ENCODE results near the gene RHD.
"Not testable (repeated sequence)": the region's sequence is repeated elsewhere in the genome, so short reads cannot be mapped to it uniquely, and the experiment has no call there.

GRCh38 chr1:25362634-25363559 lies 90.6 kb downstream of the RHD start:
- not testable (repeated sequence) for TF ChIP-seq CTCF (conservative IDR thresholded peaks at IDR 0.05; ENCODE audit: low read depth, low read length); MAZ (IDR thresholded peaks at IDR 0.05; ENCODE audit: borderline replicate concordance, low read depth, low read length); CEBPB (IDR thresholded peaks at IDR 0.05; ENCODE audit: low read depth, low read length); MAFK (IDR thresholded peaks at IDR 0.05; ENCODE audit: low read depth, low read length); POLR2A (IDR thresholded peaks at IDR 0.05; ENCODE audit: low read depth, low read length)

Data from IMR-90 (cell line).